GDM1 (cell line): ENCODE data around the gene GTF2IRD1.
"Not testable (repeated sequence)": the region's sequence is repeated elsewhere in the genome, so short reads cannot be mapped to it uniquely, and the experiment has no call there.

Source experiments
- DNase-seq: peaks from one replicate; lab custom pipeline; 2025; lab: John Stamatoyannopoulos, UW

GTF2IRD1 gene

GRCh38 chr7:74430961-74431466, 22.7 kb upstream of the GTF2IRD1 start:
- DNase-seq = no peak

- DNase-seq = not testable (repeated sequence)
These were observed 16.5 kb upstream of the GTF2IRD1 start for GRCh38 chr7:74437291-74437571.

GRCh38 chr7:74438327-74438726, 15.4 kb upstream of the GTF2IRD1 start:
- no peak for DNase-seq

- no peak for DNase-seq
These were observed 14.2 kb upstream of the GTF2IRD1 start for GRCh38 chr7:74439541-74439940.

GRCh38 chr7:74440143-74440542, 13.6 kb upstream of the GTF2IRD1 start:
- not testable (repeated sequence) for DNase-seq

GRCh38 chr7:74441801-74442200, 11.9 kb upstream of the GTF2IRD1 start:
- DNase-seq = no peak

- no peak for DNase-seq
These were observed 10.0 kb upstream of the GTF2IRD1 start for GRCh38 chr7:74443543-74444247.

GRCh38 chr7:74449144-74449543, 4.6 kb upstream of the GTF2IRD1 start:
- DNase-seq = no peak

GRCh38 chr7:74449809-74450397, 3.8 kb upstream of the GTF2IRD1 start:
- DNase-seq = peak; percentile 13

GRCh38 chr7:74452748-74453321, 871 bp upstream of the GTF2IRD1 start:
- DNase-seq = no peak

GRCh38 chr7:74454021-74454924, 567 bp downstream of the GTF2IRD1 start:
- no peak for DNase-seq

GRCh38 chr7:74454925-74455288, 1.2 kb downstream of the GTF2IRD1 start:
- no peak for DNase-seq

- DNase-seq = no peak
These were observed 1.6 kb downstream of the GTF2IRD1 start for GRCh38 chr7:74455291-74455804.

- no peak for DNase-seq
These were observed 2.2 kb downstream of the GTF2IRD1 start for GRCh38 chr7:74455928-74456327.

GRCh38 chr7:74457007-74457406, 3.3 kb downstream of the GTF2IRD1 start:
- no peak for DNase-seq

- no peak for DNase-seq
These were observed 8.4 kb downstream of the GTF2IRD1 start for GRCh38 chr7:74461970-74462706.

- no peak for DNase-seq
These were observed 9.0 kb downstream of the GTF2IRD1 start for GRCh38 chr7:74462707-74463100.

GRCh38 chr7:74464931-74465886, 11.5 kb downstream of the GTF2IRD1 start:
- no peak for DNase-seq

- DNase-seq = no peak
These were observed 12.6 kb downstream of the GTF2IRD1 start for GRCh38 chr7:74466196-74466813.

GRCh38 chr7:74467876-74468275, 14.2 kb downstream of the GTF2IRD1 start:
- no peak for DNase-seq
